Cardiac fibroblast (primary cell): ENCODE results near the gene KNOP1.
"Not testable (repeated sequence)": the region's sequence is repeated elsewhere in the genome, so short reads cannot be mapped to it uniquely, and the experiment has no call there.

Experiments
- DNase-seq, 2 donors: peaks; one replicate each; pipeline versions ENCODE4 v3.0.0 to v3.0.0-alpha.2; 2010; ENCODE audit warnings: low read depth in 2 of 2
- H3K4me3 ChIP-seq, 2 donors: replicated peaks in 1 of 2; 1 replicate in 1 of 2; 2 replicates in 1 of 2; pipeline ENCODE4 v1.5.1; 2011; ENCODE audit warnings: low read depth in 2 of 2, low read length in 2 of 2, mild to moderate bottlenecking in 2 of 2, moderate library complexity in 1 of 2
- TF ChIP-seq, protein P1 (sequence below): IDR thresholded peaks from one replicate; pipeline ENCODE4 v1.5.1; 2011; ENCODE audit warnings: low read depth, mild to moderate bottlenecking, low read length, inconsistent platforms

Gene KNOP1

DNA sequence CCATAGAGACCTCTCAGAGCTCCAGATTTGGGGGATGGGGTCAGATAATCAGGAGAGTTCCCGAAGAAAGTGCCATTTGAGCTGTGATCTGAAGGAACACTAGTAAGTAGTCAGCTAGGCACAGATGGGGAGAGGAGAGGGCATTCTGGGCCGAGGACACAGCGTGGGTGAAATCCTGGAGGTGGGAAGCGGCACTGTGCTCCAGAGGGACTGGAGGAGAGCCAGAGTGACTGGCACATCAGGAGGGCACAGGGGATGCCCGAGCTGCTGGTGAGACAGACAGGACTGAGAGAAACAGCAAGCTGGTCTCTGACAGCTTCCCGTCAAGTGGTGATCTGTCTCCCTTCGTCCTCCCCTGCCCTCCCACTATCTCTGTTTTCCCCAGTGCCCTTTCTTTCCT, 40.6 kb downstream of the KNOP1 start:
- no peak for DNase-seq
- TF ChIP-seq, protein P1, sequence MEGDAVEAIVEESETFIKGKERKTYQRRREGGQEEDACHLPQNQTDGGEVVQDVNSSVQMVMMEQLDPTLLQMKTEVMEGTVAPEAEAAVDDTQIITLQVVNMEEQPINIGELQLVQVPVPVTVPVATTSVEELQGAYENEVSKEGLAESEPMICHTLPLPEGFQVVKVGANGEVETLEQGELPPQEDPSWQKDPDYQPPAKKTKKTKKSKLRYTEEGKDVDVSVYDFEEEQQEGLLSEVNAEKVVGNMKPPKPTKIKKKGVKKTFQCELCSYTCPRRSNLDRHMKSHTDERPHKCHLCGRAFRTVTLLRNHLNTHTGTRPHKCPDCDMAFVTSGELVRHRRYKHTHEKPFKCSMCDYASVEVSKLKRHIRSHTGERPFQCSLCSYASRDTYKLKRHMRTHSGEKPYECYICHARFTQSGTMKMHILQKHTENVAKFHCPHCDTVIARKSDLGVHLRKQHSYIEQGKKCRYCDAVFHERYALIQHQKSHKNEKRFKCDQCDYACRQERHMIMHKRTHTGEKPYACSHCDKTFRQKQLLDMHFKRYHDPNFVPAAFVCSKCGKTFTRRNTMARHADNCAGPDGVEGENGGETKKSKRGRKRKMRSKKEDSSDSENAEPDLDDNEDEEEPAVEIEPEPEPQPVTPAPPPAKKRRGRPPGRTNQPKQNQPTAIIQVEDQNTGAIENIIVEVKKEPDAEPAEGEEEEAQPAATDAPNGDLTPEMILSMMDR = no peak
- no peak overlapping the region for H3K4me3 ChIP-seq

DNA sequence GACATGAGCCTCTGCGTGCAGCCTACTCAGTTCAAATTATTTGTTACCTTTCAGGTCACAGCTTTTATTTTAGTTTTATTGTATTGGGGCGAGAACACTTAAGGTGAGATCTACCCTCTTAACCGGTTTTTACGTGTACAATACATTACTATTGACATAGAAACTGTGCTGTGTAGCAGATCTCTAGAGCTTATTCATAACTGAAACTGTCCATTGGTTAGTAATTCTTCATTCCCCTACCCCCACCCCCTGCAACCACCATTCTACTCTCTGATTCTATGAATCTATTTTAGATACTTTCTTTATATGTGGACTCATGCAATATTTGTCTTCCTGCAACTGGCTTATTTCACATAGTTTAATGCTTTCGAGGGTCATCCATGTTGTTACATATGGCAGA, 43.5 kb downstream of the KNOP1 start:
- DNase-seq = no peak
- no peak overlapping the region for H3K4me3 ChIP-seq
- TF ChIP-seq, protein P1 = no peak

DNA sequence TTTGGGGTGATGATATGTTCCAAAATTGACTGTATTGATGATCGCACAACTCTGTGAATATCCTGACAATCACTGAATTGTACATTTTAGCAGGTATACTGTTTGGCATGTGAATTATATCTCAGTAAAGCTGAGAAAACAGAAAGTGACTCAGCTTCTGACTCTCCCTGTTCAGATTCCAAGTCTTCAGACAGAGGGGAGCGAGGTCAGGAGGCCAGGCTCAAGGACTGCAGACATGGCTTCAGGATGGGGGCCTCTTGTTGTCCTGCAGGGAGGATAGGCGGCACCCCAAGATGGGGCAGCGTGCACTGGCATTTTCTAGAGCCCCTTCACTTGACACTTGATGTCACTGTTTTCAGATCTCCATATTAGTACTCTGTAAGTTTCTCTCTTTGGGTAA, 45.6 kb downstream of the KNOP1 start:
- peak in 1 of 2 donors; percentile 21 for DNase-seq
- TF ChIP-seq, protein P1 = no peak
- no peak overlapping the region for H3K4me3 ChIP-seq

DNA sequence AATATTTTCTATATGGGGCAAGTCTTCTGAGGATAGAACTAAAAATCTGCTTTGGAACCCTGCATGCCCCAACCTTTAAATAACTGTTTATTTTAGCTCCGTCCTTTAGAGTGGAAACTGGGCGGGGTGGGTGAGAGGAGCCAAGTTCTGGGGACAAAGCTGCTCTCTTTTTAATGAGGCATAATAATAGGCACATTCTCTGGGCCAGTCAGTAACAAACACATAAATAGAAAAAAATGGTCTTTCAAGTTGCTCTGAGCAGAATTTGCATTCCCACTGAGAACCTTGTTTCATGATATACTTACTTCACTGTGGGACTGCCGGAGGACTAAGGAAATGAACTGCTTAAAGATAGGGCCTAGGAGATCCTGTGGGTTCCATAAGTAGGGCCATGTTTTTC, 51.5 kb downstream of the KNOP1 start:
- no peak for DNase-seq
- H3K4me3 ChIP-seq = no peak overlapping the region
- TF ChIP-seq, protein P1 = no peak

DNA sequence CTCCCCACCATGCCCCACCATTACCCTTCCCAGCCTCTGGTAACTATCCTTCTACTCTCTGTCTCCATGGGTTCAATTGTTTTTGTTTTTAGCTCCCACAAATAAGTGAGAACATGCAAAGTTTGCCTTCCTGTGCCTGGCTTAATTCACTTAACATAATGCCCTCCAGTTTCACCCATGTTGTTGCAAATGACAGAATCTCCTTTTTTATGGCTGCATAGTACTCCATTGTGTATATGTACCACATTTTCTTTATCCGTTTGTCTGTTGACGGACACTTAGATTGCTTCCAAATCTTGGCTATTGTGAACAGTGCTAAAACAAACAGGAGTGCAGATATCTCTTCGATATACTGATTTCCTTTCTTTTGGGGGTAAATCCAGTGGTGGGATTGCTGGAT, 52.7 kb downstream of the KNOP1 start:
- DNase-seq, H3K4me3 ChIP-seq: not testable (repeated sequence)

DNA sequence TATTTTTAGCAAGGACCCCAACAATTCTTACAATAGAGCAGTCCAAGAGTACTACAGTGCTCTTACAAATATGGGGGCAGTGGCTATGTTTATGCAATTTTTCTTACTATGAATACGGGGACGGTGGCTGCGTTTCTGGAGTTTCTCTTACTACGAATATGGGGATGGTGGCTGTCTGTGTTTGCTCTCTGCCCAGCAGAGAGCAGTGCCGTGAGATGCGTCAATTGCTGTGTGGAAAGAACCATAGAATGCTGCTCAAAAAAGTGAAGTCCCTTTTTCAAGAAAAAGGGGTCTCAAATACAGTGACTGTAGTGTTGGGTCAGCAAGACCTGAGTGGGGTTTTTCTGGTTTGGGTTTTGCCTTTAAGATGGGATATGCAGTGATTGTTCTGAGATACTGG, 53.9 kb downstream of the KNOP1 start:
- DNase-seq = no peak
- no peak overlapping the region for H3K4me3 ChIP-seq
- TF ChIP-seq, protein P1 = no peak

DNA sequence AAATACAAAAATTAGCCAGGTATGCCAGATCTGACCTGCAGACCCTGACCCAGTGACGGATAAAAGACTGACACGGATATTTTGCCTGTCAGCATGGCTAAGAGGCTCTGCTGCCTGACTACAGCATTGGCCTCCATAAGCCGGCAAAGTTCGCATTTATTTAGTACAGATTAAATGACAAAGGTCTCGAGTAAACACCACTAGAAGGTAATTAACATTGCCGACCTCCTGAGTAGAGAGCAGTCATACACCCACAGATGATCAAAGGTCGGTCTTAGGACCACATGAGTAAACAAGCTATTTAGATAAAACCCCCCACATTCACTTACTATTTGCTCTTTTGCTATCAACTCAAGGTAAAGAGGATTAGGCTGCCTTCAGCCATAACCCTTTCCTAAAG, 55.7 kb downstream of the KNOP1 start:
- TF ChIP-seq, protein P1 = no peak
- DNase-seq = no peak
- no peak overlapping the region for H3K4me3 ChIP-seq
